Fibroblast of lung (primary cell): ENCODE results near the gene ATP2A2. TPM values are rescaled to one million over a fixed set of nuclear protein-coding genes. Genes with fewer than 3 reads are reported as not detected.

ENCODE experiments used
- DNase-seq, 2 donors: peaks; one replicate each; pipeline versions ENCODE4 v3.0.0 to v3.0.0-alpha.2; 2010; ENCODE audit warnings: low read depth in 2 of 2
- H2AFZ ChIP-seq: 2 replicates; pipeline ENCODE4 v1.5.1; 2012; ENCODE audit warnings: low read length, control low read depth, inconsistent platforms
- H3K27ac ChIP-seq: 2 replicates; pipeline ENCODE4 v1.5.1; 2011; ENCODE audit warnings: low read length, control low read depth; ENCODE audit not compliant: insufficient read depth
- H3K27me3 ChIP-seq: 2 replicates; pipeline ENCODE4 v1.5.1; 2011; ENCODE audit warnings: mild to moderate bottlenecking, low read length; ENCODE audit not compliant: control insufficient read depth, insufficient read depth
- H3K36me3 ChIP-seq: 2 replicates; pipeline ENCODE4 v1.5.1; 2011; ENCODE audit warnings: low read length; ENCODE audit not compliant: control insufficient read depth, insufficient read depth
- H3K4me1 ChIP-seq: 2 replicates; pipeline ENCODE4 v1.5.1; 2011; ENCODE audit warnings: low read length; ENCODE audit not compliant: control insufficient read depth, insufficient read depth; ENCODE audit errors: extremely low read depth
- H3K4me2 ChIP-seq: 2 replicates; pipeline ENCODE4 v1.5.1; 2011; ENCODE audit warnings: low read length, control low read depth; ENCODE audit not compliant: insufficient read depth; ENCODE audit errors: extremely low read depth
- H3K4me3 ChIP-seq, 4 experiments: fragments of 200-600 bp in 1 of 4; sonication (generic) in 1 of 4; replicated peaks in 1 of 4; 2 replicates each; pipeline ENCODE4 v1.5.1; 2011 to 2016; ENCODE audit warnings: low read length in 4 of 4, low read depth in 3 of 4, mild to moderate bottlenecking in 3 of 4, control low read depth in 2 of 4, inconsistent platforms in 1 of 4, mixed read lengths in 1 of 4; ENCODE audit not compliant: insufficient read depth in 1 of 4; ENCODE audit errors: control extremely low read depth in 1 of 4
- H3K79me2 ChIP-seq: 2 replicates; pipeline ENCODE4 v1.5.1; 2012; ENCODE audit warnings: mild to moderate bottlenecking, low read length, inconsistent platforms; ENCODE audit not compliant: control insufficient read depth, insufficient read depth
- H3K9ac ChIP-seq: 2 replicates; pipeline ENCODE4 v1.5.1; 2011; ENCODE audit warnings: mild to moderate bottlenecking, low read length, control low read depth; ENCODE audit not compliant: insufficient read depth
- H3K9me3 ChIP-seq: 2 replicates; pipeline ENCODE4 v1.5.1; 2012; ENCODE audit warnings: low read depth, low read length; ENCODE audit not compliant: control insufficient read depth, insufficient read depth
- H4K20me1 ChIP-seq: 2 replicates; pipeline ENCODE4 v1.5.1; 2011; ENCODE audit warnings: low read length; ENCODE audit not compliant: control insufficient read depth, insufficient read depth; ENCODE audit errors: extremely low read depth
- CTCF ChIP-seq, 2 donors: IDR thresholded peaks in 1 of 2; conservative IDR thresholded peaks in 1 of 2; 1 replicate in 1 of 2; 2 replicates in 1 of 2; pipeline ENCODE4 v1.5.1; 2011 to 2012; ENCODE audit warnings: low read length in 2 of 2, control low read depth in 1 of 2, inconsistent platforms in 1 of 2, low read depth in 1 of 2, mild to moderate bottlenecking in 1 of 2
- EZH2 ChIP-seq: IDR thresholded peaks from 2 replicates; pipeline ENCODE4 v1.5.1; 2012; ENCODE audit warnings: low read length, control low read depth, mild to moderate bottlenecking; ENCODE audit errors: missing control alignments
- polyA plus RNA-seq, 2 donors: library from polyadenylated mRNA; depleted of rRNA in 1 of 2; stranded (reverse) in 1 of 2; unstranded in 1 of 2; fragments of >200 nt; gene quantifications; 2 replicates each; pipeline ENCODE4 v1.2.1, GENCODE V29; 2011 to 2012; ENCODE audit warnings: missing spikeins in 1 of 2
- total RNA-seq: library from RNA; depleted of rRNA; stranded (reverse); fragments of >200 nt; gene quantifications from 2 replicates; pipeline ENCODE4 v1.2.1, GENCODE V29; 2014

Gene ATP2A2
- total and polyA plus RNA-seq, 2 donors (not counting 1 experiment from before 2014, with no cell fraction given): 151 to 216 TPM

- no peak overlapping the region for H3K27ac ChIP-seq
- H2AFZ ChIP-seq: no peak overlapping the region
- no peak overlapping the region for H3K4me2 ChIP-seq
- TF ChIP-seq EZH2 (no peak), CTCF (conservative IDR thresholded peaks at IDR 0.05 in 1 of 2, IDR thresholded peaks at IDR 0.05 in 1 of 2; ENCODE audit: low read depth in 1 of 2, low read length in 2 of 2) (no peak)
- peak in 1 of 2 donors; percentile 32 for DNase-seq
- H4K20me1 ChIP-seq: no peaks in the 10 kb centered on the region
- H3K36me3 ChIP-seq: peaks cover 55% of the 10 kb centered on the region
- no peak overlapping the region for H3K4me3 ChIP-seq
- no peak overlapping the region for H3K9ac ChIP-seq
- H3K9me3 ChIP-seq: no peaks in the 10 kb centered on the region
- H3K27me3 ChIP-seq: no peaks in the 10 kb centered on the region
- peaks cover 23% of the 10 kb centered on the region for H3K79me2 ChIP-seq
- peaks cover 2% of the 10 kb centered on the region for H3K4me1 ChIP-seq
Observed at GRCh38 chr12:110340706-110341105, 59.7 kb downstream of the ATP2A2 start.

DNA sequence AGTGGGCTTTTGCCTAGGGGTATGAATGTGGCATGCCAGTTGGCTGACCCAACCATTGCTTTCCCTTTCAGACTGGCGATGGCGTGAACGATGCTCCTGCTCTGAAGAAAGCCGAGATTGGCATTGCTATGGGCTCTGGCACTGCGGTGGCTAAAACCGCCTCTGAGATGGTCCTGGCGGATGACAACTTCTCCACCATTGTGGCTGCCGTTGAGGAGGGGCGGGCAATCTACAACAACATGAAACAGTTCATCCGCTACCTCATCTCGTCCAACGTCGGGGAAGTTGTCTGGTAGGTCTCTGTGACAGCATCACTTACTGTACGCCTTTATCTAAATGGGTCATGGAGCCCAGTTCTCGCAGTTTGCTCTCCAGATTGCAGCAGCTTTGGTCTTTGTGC is 61.1 kb downstream of the ATP2A2 start:
- Histone ChIP-seq H3K4me1 (peaks cover 2% of the 10 kb centered on the region), H2AFZ (no peak overlapping the region), H3K9ac (no peak overlapping the region), H3K36me3 (peaks cover 47% of the 10 kb centered on the region), H3K27me3 (no peaks in the 10 kb centered on the region), H3K27ac (no peak overlapping the region), H3K9me3 (no peaks in the 10 kb centered on the region), H3K79me2 (peaks cover 13% of the 10 kb centered on the region), H3K4me3 (no peak overlapping the region), H3K4me2 (no peak overlapping the region), H4K20me1 (no peaks in the 10 kb centered on the region)
- TF ChIP-seq EZH2 (no peak), CTCF (conservative IDR thresholded peaks at IDR 0.05 in 1 of 2, IDR thresholded peaks at IDR 0.05 in 1 of 2; ENCODE audit: low read depth in 1 of 2, low read length in 2 of 2) (no peak)
- no peak for DNase-seq

DNA sequence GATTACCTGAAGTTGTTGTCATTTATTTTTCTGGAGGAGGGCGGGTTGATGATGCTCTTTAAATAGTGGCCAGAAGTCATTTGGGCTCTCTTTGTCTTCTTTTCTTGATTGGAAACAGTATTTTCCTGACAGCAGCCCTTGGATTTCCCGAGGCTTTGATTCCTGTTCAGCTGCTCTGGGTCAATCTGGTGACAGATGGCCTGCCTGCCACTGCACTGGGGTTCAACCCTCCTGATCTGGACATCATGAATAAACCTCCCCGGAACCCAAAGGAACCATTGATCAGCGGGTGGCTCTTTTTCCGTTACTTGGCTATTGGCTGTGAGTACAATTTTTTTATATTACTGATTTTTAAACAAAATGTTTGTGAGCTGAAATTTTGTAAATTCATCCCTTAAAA is 62.1 kb downstream of the ATP2A2 start:
- peaks cover 51% of the 10 kb centered on the region for H3K36me3 ChIP-seq
- peaks cover 2% of the 10 kb centered on the region for H3K4me1 ChIP-seq
- H3K27me3 ChIP-seq: no peaks in the 10 kb centered on the region
- H3K9ac ChIP-seq: no peak overlapping the region
- no peaks in the 10 kb centered on the region for H4K20me1 ChIP-seq
- no peaks in the 10 kb centered on the region for H3K9me3 ChIP-seq
- no peak overlapping the region for H3K4me2 ChIP-seq
- no peak overlapping the region for H3K4me3 ChIP-seq
- no peak overlapping the region for H2AFZ ChIP-seq
- H3K27ac ChIP-seq: no peak overlapping the region
- no peak for TF ChIP-seq CTCF (conservative IDR thresholded peaks at IDR 0.05 in 1 of 2, IDR thresholded peaks at IDR 0.05 in 1 of 2; ENCODE audit: low read depth in 1 of 2, low read length in 2 of 2)
- TF ChIP-seq EZH2: no peak
- no peak for DNase-seq
- H3K79me2 ChIP-seq: peaks cover 6% of the 10 kb centered on the region
